ENCODE results near the gene ORAI3. TPM values are rescaled to one million over a fixed set of nuclear protein-coding genes. Genes with fewer than 3 reads are reported as not detected.

Gene ORAI3
- total and polyA plus RNA-seq, 9 donors: 21.5 to 30.8 (median 25.2) TPM

GRCh38 chr16:30958175-30959079 is 9.6 kb downstream of the ORAI3 start:
- Histone ChIP-seq H3K4me3 (peak overlapping the region; percentile 82), H3K4me1 (ENCODE audit: insufficient read depth) (peaks cover 11% of the 10 kb centered on the region), H3K27me3 (no peaks in the 10 kb centered on the region), H3K9me3 (no peaks in the 10 kb centered on the region), H3K27ac (peak overlapping the region; percentile 97 to 98), H3K36me3 (no peaks in the 10 kb centered on the region)
- TF ChIP-seq POLR2A (IDR thresholded peaks at IDR 0.05) (no peak), EP300 (IDR thresholded peaks at IDR 0.05) (no peak), CTCF (IDR thresholded peaks at IDR 0.05) (no peak)
- WGBS, 3 donors: 5 to 14% (median 11%) methylated on average over 25 to 55 of the region's 55 CpGs
- intact Hi-C loops (cut with DNase I): loop anchor here in 1 of 4 donors (10.0 kb wide), 1 partner anchor 156 kb away; the partner anchor contains the start of gene KAT8
- DNase-seq: peak in 3 of 5 donors; percentile 56 to 80 (median 65)

- intact Hi-C loops (cut with DNase I): loop anchor here in 1 of 4 donors (10.0 kb wide), 1 partner anchor 223 kb away; the partner anchor contains the start of gene FUS
- TF ChIP-seq EP300 (IDR thresholded peaks at IDR 0.05) (no peak), POLR2A (IDR thresholded peaks at IDR 0.05) (no peak), CTCF (IDR thresholded peaks at IDR 0.05) (no peak)
- Histone ChIP-seq H3K4me1 (ENCODE audit: insufficient read depth) (peaks cover 9% of the 10 kb centered on the region), H3K27me3 (no peaks in the 10 kb centered on the region), H3K27ac (no peak overlapping the region), H3K9me3 (no peaks in the 10 kb centered on the region), H3K36me3 (no peaks in the 10 kb centered on the region), H3K4me3 (no peak overlapping the region)
- no peak for DNase-seq
- WGBS, 3 donors: 89 to 92% (median 91%) methylated on average over 11 of the region's 11 CpGs
Measured at GRCh38 chr16:30961384-30961783, 12.5 kb downstream of the ORAI3 start.

GRCh38 chr16:30963925-30964511 is 15.2 kb downstream of the ORAI3 start:
- no peak overlapping the region for H3K27ac ChIP-seq
- WGBS, 3 donors: 89% methylated on average over 18 of the region's 18 CpGs
- H3K36me3 ChIP-seq: no peaks in the 10 kb centered on the region
- H3K4me1 ChIP-seq (ENCODE audit: insufficient read depth): peaks cover 1% of the 10 kb centered on the region
- TF ChIP-seq EP300 (IDR thresholded peaks at IDR 0.05): no peak
- no peak for TF ChIP-seq CTCF (IDR thresholded peaks at IDR 0.05)
- TF ChIP-seq POLR2A (IDR thresholded peaks at IDR 0.05): no peak
- H3K9me3 ChIP-seq: no peaks in the 10 kb centered on the region
- H3K27me3 ChIP-seq: no peaks in the 10 kb centered on the region
- intact Hi-C loops (cut with DNase I): loop anchor here in 1 of 4 donors (10.0 kb wide), 1 partner anchor 221 kb away; the partner anchor contains the start of gene FUS
- no peak for DNase-seq
- no peak overlapping the region for H3K4me3 ChIP-seq

GRCh38 chr16:30964574-30965226 is 15.8 kb downstream of the ORAI3 start:
- intact Hi-C loops (cut with DNase I): loop anchor here in 1 of 4 donors (10.0 kb wide), 1 partner anchor 220 kb away; the partner anchor contains the start of gene FUS
- Histone ChIP-seq H3K9me3 (no peaks in the 10 kb centered on the region), H3K36me3 (no peaks in the 10 kb centered on the region), H3K4me1 (ENCODE audit: insufficient read depth) (no peaks in the 10 kb centered on the region), H3K27ac (no peak overlapping the region), H3K27me3 (no peaks in the 10 kb centered on the region), H3K4me3 (no peak overlapping the region)
- TF ChIP-seq EP300 (IDR thresholded peaks at IDR 0.05) (no peak), POLR2A (IDR thresholded peaks at IDR 0.05) (no peak), CTCF (IDR thresholded peaks at IDR 0.05) (no peak)
- DNase-seq: no peak
- 81 to 86% (median 85%) methylated on average over 32 to 33 of the region's 33 CpGs for WGBS, 3 donors
